MCF 10A (cell line): ENCODE results near the gene BIRC3. TPM values are rescaled to one million over a fixed set of nuclear protein-coding genes. Genes with fewer than 3 reads are reported as not detected.

Source experiments
- BruUV-seq: library from RNA; stranded (reverse); fragments of 400-500 nt; replicated peaks from 2 replicates; lab custom pipeline; 2021; lab: Mats Ljungman, UMichigan
- CTCF ChIA-PET: fragments of 300-600 bp; sonication (Branson Sonifier 250); formaldehyde crosslinking; extraction: SDS; loops from one replicate; lab custom pipeline; 2021; ENCODE audit warnings: antibody characterized with exemption, inconsistent platforms; lab: Yijun Ruan, JAX
- POLR2A ChIA-PET: fragments of 300-600, 350-650 bp; sonication (Branson Sonifier 250); formaldehyde crosslinking; extraction: SDS; loops from one replicate; lab custom pipeline; 2020; ENCODE audit warnings: antibody characterized with exemption, inconsistent platforms; lab: Yijun Ruan, JAX
- DNase-seq: peaks from one replicate; pipeline ENCODE4 v3.0.0-alpha.2; 2018; ENCODE audit not compliant: unreplicated experiment
- H3K27ac Mint-ChIP-seq: one replicate; pipeline ENCODE4 v1.8.0; 2022; ENCODE audit warnings: mild to moderate bottlenecking, low read depth, mixed read lengths; ENCODE audit not compliant: unreplicated experiment
- H3K27me3 Mint-ChIP-seq: one replicate; pipeline ENCODE4 v1.8.0; 2022; ENCODE audit warnings: mixed read lengths; ENCODE audit not compliant: insufficient read depth, unreplicated experiment
- H3K36me3 Mint-ChIP-seq: one replicate; pipeline ENCODE4 v1.8.0; 2022; ENCODE audit warnings: mild to moderate bottlenecking, moderate library complexity, mixed read lengths; ENCODE audit not compliant: insufficient read depth, unreplicated experiment
- H3K4me1 Mint-ChIP-seq: one replicate; pipeline ENCODE4 v1.8.0; 2022; ENCODE audit warnings: mixed read lengths; ENCODE audit not compliant: insufficient read depth, unreplicated experiment
- H3K4me3 Mint-ChIP-seq: one replicate; pipeline ENCODE4 v1.8.0; 2022; ENCODE audit warnings: mild to moderate bottlenecking, moderate library complexity, mixed read lengths; ENCODE audit not compliant: unreplicated experiment
- H3K9me3 Mint-ChIP-seq: one replicate; pipeline ENCODE4 v1.8.0; 2022; ENCODE audit warnings: mixed read lengths; ENCODE audit not compliant: unreplicated experiment
- intact Hi-C: fragments of 100-400 bp; cut with micrococcal nuclease; formaldehyde crosslinking; loops from 2 replicates; pipeline ENCODE4 v1.14.1; 2022
- total RNA-seq: library from RNA; stranded (reverse); gene quantifications from 2 replicates; pipeline ENCODE4 v1.2.3, GENCODE V29; 2022
- TF ChIP-seq, protein P1 (sequence below): fragments of 200-600 bp; IDR thresholded peaks from one replicate; pipeline ENCODE4 v1.8.0; 2022; ENCODE audit warnings: antibody characterized with exemption, mild to moderate bottlenecking; ENCODE audit not compliant: unreplicated experiment

BIRC3 gene
- total RNA-seq, 1 experiment from 2014 or later = 124 TPM

DNA sequence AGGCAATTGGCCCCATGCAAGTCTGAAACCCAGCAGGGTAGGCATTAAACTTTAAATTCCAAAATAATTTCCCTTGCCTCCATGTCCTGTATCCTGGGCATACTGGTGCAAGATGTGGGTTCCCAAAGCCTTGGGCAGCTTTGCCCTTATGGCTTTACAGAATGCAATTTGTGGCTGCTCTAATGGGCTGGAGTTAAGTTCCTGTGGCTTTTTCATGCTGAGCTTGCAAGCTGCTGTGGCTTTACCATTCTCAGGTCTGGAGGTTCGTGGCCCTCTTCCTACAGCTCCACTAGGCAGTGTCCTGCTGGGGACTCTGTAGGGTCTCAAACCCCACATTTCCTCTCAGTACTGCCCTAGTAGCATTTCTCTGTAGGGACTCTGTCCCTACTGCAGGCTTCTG, 15.0 kb upstream of the BIRC3 start:
- ChIA-PET CTCF (interaction anchor here (0.6 to 0.9 kb wide), 2 partner anchors 8 to 16 kb away, joined by 4 read pairs; no protein-coding TSS in a partner anchor), POLR2A (interaction anchor here (1.1 to 1.6 kb wide), 3 partner anchors 8 to 16 kb away, joined by 3 to 4 read pairs (median 3); no protein-coding TSS in a partner anchor)
- no TSS peak for BruUV-seq
- peaks cover 47% of the 10 kb centered on the region for H3K4me1 Mint-ChIP-seq
- no peak for DNase-seq
- intact Hi-C loops = no loop called here
- H3K9me3 Mint-ChIP-seq = peaks cover 10% of the 10 kb centered on the region
- no peak overlapping the region for H3K4me3 Mint-ChIP-seq
- H3K27me3 Mint-ChIP-seq = no peaks in the 10 kb centered on the region
- H3K27ac Mint-ChIP-seq = no peak overlapping the region
- no peaks in the 10 kb centered on the region for H3K36me3 Mint-ChIP-seq
- TF ChIP-seq, protein P1, sequence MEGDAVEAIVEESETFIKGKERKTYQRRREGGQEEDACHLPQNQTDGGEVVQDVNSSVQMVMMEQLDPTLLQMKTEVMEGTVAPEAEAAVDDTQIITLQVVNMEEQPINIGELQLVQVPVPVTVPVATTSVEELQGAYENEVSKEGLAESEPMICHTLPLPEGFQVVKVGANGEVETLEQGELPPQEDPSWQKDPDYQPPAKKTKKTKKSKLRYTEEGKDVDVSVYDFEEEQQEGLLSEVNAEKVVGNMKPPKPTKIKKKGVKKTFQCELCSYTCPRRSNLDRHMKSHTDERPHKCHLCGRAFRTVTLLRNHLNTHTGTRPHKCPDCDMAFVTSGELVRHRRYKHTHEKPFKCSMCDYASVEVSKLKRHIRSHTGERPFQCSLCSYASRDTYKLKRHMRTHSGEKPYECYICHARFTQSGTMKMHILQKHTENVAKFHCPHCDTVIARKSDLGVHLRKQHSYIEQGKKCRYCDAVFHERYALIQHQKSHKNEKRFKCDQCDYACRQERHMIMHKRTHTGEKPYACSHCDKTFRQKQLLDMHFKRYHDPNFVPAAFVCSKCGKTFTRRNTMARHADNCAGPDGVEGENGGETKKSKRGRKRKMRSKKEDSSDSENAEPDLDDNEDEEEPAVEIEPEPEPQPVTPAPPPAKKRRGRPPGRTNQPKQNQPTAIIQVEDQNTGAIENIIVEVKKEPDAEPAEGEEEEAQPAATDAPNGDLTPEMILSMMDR = no peak

DNA sequence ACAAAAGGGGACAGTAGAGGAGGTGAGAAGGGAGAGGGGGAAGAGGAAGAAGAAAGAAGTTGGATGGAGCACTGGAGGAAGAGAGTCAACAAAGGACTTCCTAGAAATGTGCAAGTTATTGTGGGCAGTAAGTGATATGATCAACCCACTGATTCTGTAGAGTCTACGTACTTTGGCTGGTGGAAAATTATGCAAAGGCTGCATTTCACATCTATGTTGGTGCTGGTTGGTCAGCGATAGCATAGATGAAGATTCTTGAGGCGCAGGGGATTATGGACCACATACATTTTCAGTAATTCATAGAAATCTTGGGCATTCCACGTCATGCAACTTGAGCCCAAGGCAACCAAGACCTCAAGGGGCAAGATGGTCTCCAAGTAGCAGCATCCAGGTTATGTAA, 12.6 kb upstream of the BIRC3 start:
- CTCF ChIA-PET = no interaction called here
- H3K36me3 Mint-ChIP-seq = peaks cover under 1% of the 10 kb centered on the region
- DNase-seq = no peak
- peak overlapping the region; percentile 99 for H3K27ac Mint-ChIP-seq
- H3K4me1 Mint-ChIP-seq = peaks cover 54% of the 10 kb centered on the region
- BruUV-seq = no TSS peak
- H3K9me3 Mint-ChIP-seq = peaks cover 10% of the 10 kb centered on the region
- TF ChIP-seq, protein P1 = no peak
- intact Hi-C loops = loop anchor here (5.0 kb wide), 1 partner anchor 43 kb away; the partner anchor contains the start of gene BIRC2
- H3K4me3 Mint-ChIP-seq = peak overlapping the region; percentile 50
- POLR2A ChIA-PET = interaction anchor here (6.9 kb wide), 1 partner anchor 13 kb away, joined by 274 read pairs; the partner anchor contains the start of gene BIRC3
- H3K27me3 Mint-ChIP-seq = no peaks in the 10 kb centered on the region

DNA sequence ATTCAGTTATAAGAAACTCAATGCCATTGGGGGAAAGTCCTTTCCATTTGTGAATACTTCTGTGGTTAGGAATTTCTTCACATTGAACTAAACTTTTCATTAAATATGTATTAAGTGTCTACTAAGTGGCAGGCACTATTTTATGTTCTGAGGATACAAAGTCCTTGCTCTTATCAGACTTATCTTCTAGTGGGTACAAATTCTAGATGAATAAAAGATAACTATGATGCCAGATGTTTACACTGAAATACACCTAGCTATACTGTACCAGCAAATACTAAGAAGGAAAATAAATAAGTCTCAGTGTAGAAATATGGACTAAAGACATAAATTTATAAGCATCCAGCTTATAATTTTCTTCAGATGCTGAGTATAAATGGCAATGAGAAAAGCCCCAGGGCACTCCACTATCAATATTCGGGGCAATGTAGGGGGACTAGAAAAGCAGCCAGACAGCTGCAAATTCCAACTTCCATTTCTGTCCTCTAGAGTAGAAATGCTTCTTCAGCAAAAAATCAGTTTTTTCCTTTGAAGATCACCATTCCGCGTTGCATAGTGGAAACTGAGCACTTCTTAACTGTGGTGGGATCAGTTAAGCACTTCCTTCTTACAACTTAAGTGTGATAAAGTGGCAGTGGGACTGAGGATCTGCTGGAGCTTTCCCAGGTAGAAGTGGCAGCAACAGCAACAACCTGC, 11.8 kb upstream of the BIRC3 start:
- Mint-ChIP-seq H3K4me3 (peak overlapping the region; percentile 50), H3K36me3 (peaks cover 4% of the 10 kb centered on the region), H3K4me1 (peaks cover 56% of the 10 kb centered on the region), H3K9me3 (peaks cover 10% of the 10 kb centered on the region), H3K27me3 (no peaks in the 10 kb centered on the region), H3K27ac (peak overlapping the region; percentile 99)
- TSS peak; percentile 89 for BruUV-seq
- ChIA-PET POLR2A (interaction anchor here (0.6 to 6.9 kb wide), 33 partner anchors 11 to 787 kb away, joined by 3 to 274 read pairs (median 4); partner anchors contain the start of genes BIRC3, DCUN1D5, MMP7 and YAP1), CTCF (interaction anchor here (0.6 to 3.0 kb wide), 17 partner anchors 9 to 444 kb away, joined by 3 to 45 read pairs (median 4); partner anchors contain the start of gene BIRC3)
- TF ChIP-seq, protein P1 = no peak
- intact Hi-C loops = loop anchor here (1.0 to 5.0 kb wide), 3 partner anchors 11 to 42 kb away; partner anchors contain the start of genes BIRC2 and BIRC3
- no peak for DNase-seq

DNA sequence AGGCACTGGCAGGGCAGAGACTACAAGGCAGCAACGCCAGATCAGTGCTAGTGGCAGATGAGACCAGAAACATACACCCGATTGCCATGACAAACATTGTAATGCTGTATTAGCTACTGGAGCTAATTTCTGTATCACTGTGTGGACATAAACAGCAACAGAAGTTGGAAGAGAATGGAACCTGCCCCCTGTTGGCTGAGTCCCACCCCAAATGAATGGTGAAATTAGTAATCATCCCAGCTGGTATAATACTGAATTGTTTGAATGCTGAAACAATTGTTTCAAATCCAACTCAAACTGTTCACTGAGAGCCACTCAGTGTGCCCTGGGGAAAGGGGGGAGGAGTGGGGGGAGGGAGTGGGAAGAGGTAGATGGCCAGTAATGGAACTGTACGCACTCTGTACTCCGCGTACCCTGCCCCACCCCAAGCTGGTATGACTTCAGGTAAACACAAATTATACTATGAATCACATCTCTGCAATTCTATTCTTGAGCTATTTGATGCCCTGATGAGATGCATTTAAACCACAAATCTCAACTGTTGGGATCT, 11.2 kb upstream of the BIRC3 start:
- POLR2A ChIA-PET = interaction anchor here (0.6 to 6.9 kb wide), 29 partner anchors 11 to 786 kb away, joined by 3 to 274 read pairs (median 4); partner anchors contain the start of genes BIRC3, DCUN1D5 and YAP1
- BruUV-seq = no TSS peak
- Mint-ChIP-seq H3K4me1 (peaks cover 54% of the 10 kb centered on the region), H3K36me3 (peaks cover 4% of the 10 kb centered on the region), H3K4me3 (peak overlapping the region; percentile 50), H3K27me3 (no peaks in the 10 kb centered on the region), H3K27ac (peak overlapping the region; percentile 99), H3K9me3 (peaks cover 10% of the 10 kb centered on the region)
- TF ChIP-seq, protein P1 = peak; percentile 17
- intact Hi-C loops = loop anchor here (1.0 to 5.0 kb wide), 3 partner anchors 11 to 41 kb away; partner anchors contain the start of genes BIRC2 and BIRC3
- CTCF ChIA-PET = interaction anchor here (0.5 to 3.0 kb wide), 16 partner anchors 8 to 445 kb away, joined by 3 to 45 read pairs (median 4); partner anchors contain the start of gene BIRC3
- DNase-seq = peak; percentile 96
